CD4-positive, alpha-beta memory T cell (primary cell): Measurements from ENCODE around the gene SYNPO2. TPM values are rescaled to one million over a fixed set of nuclear protein-coding genes. Genes with fewer than 3 reads are reported as not detected.

Source experiments
- CTCF ChIA-PET: fragments of 350-600 bp; sonication (Branson Sonifier 250); formaldehyde crosslinking; loops from one replicate; lab custom pipeline; 2021; ENCODE audit warnings: inconsistent platforms; ENCODE audit not compliant: partially characterized antibody; lab: Charles Lee
- POLR2A ChIA-PET: fragments of 350-600 bp; sonication (Branson Sonifier 250); formaldehyde crosslinking; loops from one replicate; lab custom pipeline; 2021; ENCODE audit not compliant: partially characterized antibody; lab: Charles Lee
- DNase-seq, 5 donors: peaks; one replicate each; pipeline versions ENCODE4 v3.0.0 to v3.0.0-alpha.2; 2020 to 2022; ENCODE audit warnings: mixed read lengths in 1 of 5
- H3K27ac ChIP-seq: one replicate; pipeline ENCODE4 v1.7.0; 2013; ENCODE audit warnings: low read depth, low read length
- H3K27me3 ChIP-seq: 2 replicates; pipeline ENCODE4 v1.7.0; 2013; ENCODE audit warnings: mild to moderate bottlenecking, low read length, moderate library complexity; ENCODE audit not compliant: insufficient read depth
- H3K36me3 ChIP-seq: 2 replicates; pipeline ENCODE4 v1.7.0; 2013; ENCODE audit warnings: mild to moderate bottlenecking, low read length, moderate library complexity; ENCODE audit not compliant: insufficient read depth
- H3K4me1 ChIP-seq: 2 replicates; pipeline ENCODE4 v1.7.0; 2013; ENCODE audit warnings: mild to moderate bottlenecking, low read length, moderate library complexity; ENCODE audit not compliant: insufficient read depth
- H3K4me3 ChIP-seq, 2 donors: one replicate each; pipeline ENCODE4 v1.7.0; 2013; ENCODE audit warnings: low read length in 2 of 2, mild to moderate bottlenecking in 1 of 2
- H3K9me3 ChIP-seq, 2 donors: one replicate each; pipeline ENCODE4 v1.7.0; 2013; ENCODE audit warnings: low read length in 2 of 2, control low read depth in 1 of 2; ENCODE audit not compliant: control insufficient read depth in 1 of 2
- H3K27ac Mint-ChIP-seq, 7 donors: one replicate each; pipeline ENCODE4 v1.8.0; 2020 to 2021; ENCODE audit warnings: mixed read lengths in 7 of 7, mild to moderate bottlenecking in 6 of 7, inconsistent platforms in 3 of 7, moderate library complexity in 3 of 7
- H3K27me3 Mint-ChIP-seq, 2 donors: one replicate each; pipeline ENCODE4 v1.8.0; 2020 to 2021; ENCODE audit warnings: mixed read lengths in 2 of 2
- H3K36me3 Mint-ChIP-seq, 2 donors: one replicate each; pipeline ENCODE4 v1.8.0; 2020 to 2021; ENCODE audit warnings: mixed read lengths in 2 of 2, inconsistent platforms in 1 of 2, mild to moderate bottlenecking in 1 of 2
- H3K4me1 Mint-ChIP-seq, 4 donors: one replicate each; pipeline ENCODE4 v1.8.0; 2020 to 2021; ENCODE audit warnings: mixed read lengths in 4 of 4, mild to moderate bottlenecking in 1 of 4
- H3K4me3 Mint-ChIP-seq, 8 donors: one replicate each; pipeline ENCODE4 v1.8.0; 2020 to 2021; ENCODE audit warnings: mixed read lengths in 8 of 8, mild to moderate bottlenecking in 7 of 8, moderate library complexity in 6 of 8, inconsistent platforms in 3 of 8
- H3K9me3 Mint-ChIP-seq, 8 donors: one replicate each; pipeline ENCODE4 v1.8.0; 2020 to 2021; ENCODE audit warnings: mixed read lengths in 8 of 8, mild to moderate bottlenecking in 5 of 8, inconsistent platforms in 3 of 8, moderate library complexity in 1 of 8
- intact Hi-C: fragments of 100-400 bp; cut with micrococcal nuclease; formaldehyde crosslinking; loops from one replicate; pipeline ENCODE4 v1.15.1; 2023
- polyA plus RNA-seq, 2 donors: library from polyadenylated mRNA; unstranded; fragments of 300-500 nt; fragmentation: Illumina TruSeq; gene quantifications; one replicate each; pipeline ENCODE4 v1.2.3, GENCODE V29; 2021
- total RNA-seq, 2 experiments: library from RNA; stranded (reverse); gene quantifications; one replicate each; pipeline ENCODE4 v1.2.3, GENCODE V29; 2021

The SYNPO2 gene
- total and polyA plus RNA-seq, 4 experiments from 2014 or later, result 0.04 to 1.4 (median 0.84) TPM

- Mint-ChIP-seq H3K27me3 (peaks cover 2% of the 10 kb centered on the region in 2 donors), H3K27ac (no peak overlapping the region), H3K9me3 (no peaks in the 10 kb centered on the region), H3K4me3 (no peak overlapping the region), H3K36me3 (no peaks in the 10 kb centered on the region), H3K4me1 (peaks cover 0 to 7% (median 3%) of the 10 kb centered on the region in 4 donors)
- Histone ChIP-seq H3K27me3 (no peaks in the 10 kb centered on the region), H3K4me3 (no peak overlapping the region), H3K4me1 (no peaks in the 10 kb centered on the region), H3K27ac (no peak overlapping the region), H3K36me3 (no peaks in the 10 kb centered on the region), H3K9me3 (no peaks in the 10 kb centered on the region)
- DNase-seq, result no peak
- intact Hi-C loops, result loop anchor here (10.0 kb wide), 1 partner anchor 213 kb away; no protein-coding TSS in a partner anchor
- POLR2A ChIA-PET, result no interaction called here
- CTCF ChIA-PET, result interaction anchor here (1.2 kb wide), 1 partner anchor 13 kb away, joined by 3 read pairs; no protein-coding TSS in a partner anchor
Observed at GRCh38 chr4:118987959-118988634, 99.4 kb downstream of the SYNPO2 start.

- no peaks in the 10 kb centered on the region for H3K9me3 Mint-ChIP-seq
- Histone ChIP-seq H3K27me3 (no peaks in the 10 kb centered on the region), H3K27ac (no peak overlapping the region), H3K4me1 (no peaks in the 10 kb centered on the region), H3K9me3 (no peaks in the 10 kb centered on the region), H3K4me3 (no peak overlapping the region), H3K36me3 (no peaks in the 10 kb centered on the region)
- ChIA-PET CTCF (interaction anchor here (0.5 to 1.2 kb wide), 3 partner anchors 13 to 1088 kb away, joined by 3 read pairs; no protein-coding TSS in a partner anchor), POLR2A (no interaction called here)
- no peak for DNase-seq
- intact Hi-C loops, result loop anchor here (10.0 kb wide), 1 partner anchor 214 kb away; no protein-coding TSS in a partner anchor
- no peak overlapping the region for H3K27ac Mint-ChIP-seq
- peaks cover 0 to 7% (median 3%) of the 10 kb centered on the region in 4 donors for H3K4me1 Mint-ChIP-seq
- no peaks in the 10 kb centered on the region for H3K36me3 Mint-ChIP-seq
- no peak overlapping the region for H3K4me3 Mint-ChIP-seq
- H3K27me3 Mint-ChIP-seq, result peaks cover 0 to 2% of the 10 kb centered on the region in 2 donors
Observed at GRCh38 chr4:118988635-118988972, 100.0 kb downstream of the SYNPO2 start.

GRCh38 chr4:118989098-118990080 is 100.7 kb downstream of the SYNPO2 start:
- peaks cover 0 to 7% (median 3%) of the 10 kb centered on the region in 4 donors for H3K4me1 Mint-ChIP-seq
- no peak overlapping the region for H3K27ac ChIP-seq
- intact Hi-C loops, result loop anchor here (10.0 kb wide), 1 partner anchor 215 kb away; no protein-coding TSS in a partner anchor
- no peak overlapping the region for H3K27ac Mint-ChIP-seq
- CTCF ChIA-PET, result interaction anchor here (0.5 to 1.5 kb wide), 3 partner anchors 8 to 1087 kb away, joined by 3 to 5 read pairs (median 3); no protein-coding TSS in a partner anchor
- POLR2A ChIA-PET, result no interaction called here
- H3K27me3 ChIP-seq, result no peaks in the 10 kb centered on the region
- H3K4me3 Mint-ChIP-seq, result no peak overlapping the region
- H3K9me3 Mint-ChIP-seq, result no peaks in the 10 kb centered on the region
- no peaks in the 10 kb centered on the region for H3K9me3 ChIP-seq
- H3K4me3 ChIP-seq, result no peak overlapping the region
- no peaks in the 10 kb centered on the region for H3K4me1 ChIP-seq
- DNase-seq, result no peak
- peaks cover 0 to 2% of the 10 kb centered on the region in 2 donors for H3K27me3 Mint-ChIP-seq
- no peaks in the 10 kb centered on the region for H3K36me3 Mint-ChIP-seq
- no peaks in the 10 kb centered on the region for H3K36me3 ChIP-seq

- POLR2A ChIA-PET, result no interaction called here
- Mint-ChIP-seq H3K4me1 (peaks cover 0 to 7% (median 3%) of the 10 kb centered on the region in 4 donors), H3K36me3 (no peaks in the 10 kb centered on the region), H3K4me3 (no peak overlapping the region), H3K27ac (no peak overlapping the region), H3K27me3 (no peaks in the 10 kb centered on the region), H3K9me3 (no peaks in the 10 kb centered on the region)
- DNase-seq, result no peak
- intact Hi-C loops, result no loop called here
- H3K27ac ChIP-seq, result no peak overlapping the region
- H3K9me3 ChIP-seq, result no peaks in the 10 kb centered on the region
- H3K27me3 ChIP-seq, result no peaks in the 10 kb centered on the region
- CTCF ChIA-PET, result no interaction called here
- H3K36me3 ChIP-seq, result no peaks in the 10 kb centered on the region
- H3K4me1 ChIP-seq, result no peaks in the 10 kb centered on the region
- no peak overlapping the region for H3K4me3 ChIP-seq
Observed at GRCh38 chr4:118991686-118992085, 103.0 kb downstream of the SYNPO2 start.

- H3K36me3 Mint-ChIP-seq, result no peaks in the 10 kb centered on the region
- peaks cover 0 to 7% (median 3%) of the 10 kb centered on the region in 4 donors for H3K4me1 Mint-ChIP-seq
- Histone ChIP-seq H3K27me3 (no peaks in the 10 kb centered on the region), H3K36me3 (no peaks in the 10 kb centered on the region), H3K4me3 (no peak overlapping the region), H3K4me1 (no peaks in the 10 kb centered on the region), H3K27ac (no peak overlapping the region), H3K9me3 (no peaks in the 10 kb centered on the region)
- POLR2A ChIA-PET, result no interaction called here
- H3K27ac Mint-ChIP-seq, result peak overlapping the region in 1 of 7 donors; percentile 26
- no peaks in the 10 kb centered on the region for H3K9me3 Mint-ChIP-seq
- DNase-seq, result no peak
- CTCF ChIA-PET, result no interaction called here
- no peaks in the 10 kb centered on the region for H3K27me3 Mint-ChIP-seq
- intact Hi-C loops, result no loop called here
- H3K4me3 Mint-ChIP-seq, result no peak overlapping the region
Observed at GRCh38 chr4:118992149-118992548, 103.5 kb downstream of the SYNPO2 start.

GRCh38 chr4:118993333-118993732 is 104.7 kb downstream of the SYNPO2 start:
- intact Hi-C loops, result no loop called here
- H3K27me3 Mint-ChIP-seq, result no peaks in the 10 kb centered on the region

GRCh38 chr4:118994030-118994429 is 105.4 kb downstream of the SYNPO2 start:
- Histone ChIP-seq H3K36me3 (no peaks in the 10 kb centered on the region), H3K4me3 (no peak overlapping the region), H3K4me1 (no peaks in the 10 kb centered on the region), H3K27ac (no peak overlapping the region), H3K9me3 (no peaks in the 10 kb centered on the region), H3K27me3 (no peaks in the 10 kb centered on the region)
- DNase-seq, result no peak
- ChIA-PET POLR2A (no interaction called here), CTCF (no interaction called here)
- peaks cover 0 to 7% (median 3%) of the 10 kb centered on the region in 4 donors for H3K4me1 Mint-ChIP-seq
- H3K36me3 Mint-ChIP-seq, result no peaks in the 10 kb centered on the region
- intact Hi-C loops, result no loop called here
- H3K27ac Mint-ChIP-seq, result no peak overlapping the region
- no peaks in the 10 kb centered on the region for H3K9me3 Mint-ChIP-seq
- no peak overlapping the region for H3K4me3 Mint-ChIP-seq
- H3K27me3 Mint-ChIP-seq, result peaks cover 0 to 1% of the 10 kb centered on the region in 2 donors

More at GRCh38 chr4:118993333-118993732, 104.7 kb downstream of the SYNPO2 start:
- H3K27ac ChIP-seq, result no peak overlapping the region
- no peak for DNase-seq
- ChIA-PET POLR2A (no interaction called here), CTCF (no interaction called here)
- no peak overlapping the region for H3K4me3 ChIP-seq
- H3K36me3 ChIP-seq, result no peaks in the 10 kb centered on the region
- Mint-ChIP-seq H3K4me3 (no peak overlapping the region), H3K36me3 (no peaks in the 10 kb centered on the region), H3K9me3 (no peaks in the 10 kb centered on the region), H3K27ac (no peak overlapping the region), H3K4me1 (peaks cover 0 to 7% (median 3%) of the 10 kb centered on the region in 4 donors)
- no peaks in the 10 kb centered on the region for H3K4me1 ChIP-seq
- no peaks in the 10 kb centered on the region for H3K9me3 ChIP-seq
- H3K27me3 ChIP-seq, result no peaks in the 10 kb centered on the region
